Measurements from ENCODE around the gene PPARD. TPM values are rescaled to one million over a fixed set of nuclear protein-coding genes. Genes with fewer than 3 reads are reported as not detected.

Gene PPARD
- polyA plus RNA-seq (2012; ENCODE audit: insufficient read length, low read depth), result 26.6 TPM

DNA sequence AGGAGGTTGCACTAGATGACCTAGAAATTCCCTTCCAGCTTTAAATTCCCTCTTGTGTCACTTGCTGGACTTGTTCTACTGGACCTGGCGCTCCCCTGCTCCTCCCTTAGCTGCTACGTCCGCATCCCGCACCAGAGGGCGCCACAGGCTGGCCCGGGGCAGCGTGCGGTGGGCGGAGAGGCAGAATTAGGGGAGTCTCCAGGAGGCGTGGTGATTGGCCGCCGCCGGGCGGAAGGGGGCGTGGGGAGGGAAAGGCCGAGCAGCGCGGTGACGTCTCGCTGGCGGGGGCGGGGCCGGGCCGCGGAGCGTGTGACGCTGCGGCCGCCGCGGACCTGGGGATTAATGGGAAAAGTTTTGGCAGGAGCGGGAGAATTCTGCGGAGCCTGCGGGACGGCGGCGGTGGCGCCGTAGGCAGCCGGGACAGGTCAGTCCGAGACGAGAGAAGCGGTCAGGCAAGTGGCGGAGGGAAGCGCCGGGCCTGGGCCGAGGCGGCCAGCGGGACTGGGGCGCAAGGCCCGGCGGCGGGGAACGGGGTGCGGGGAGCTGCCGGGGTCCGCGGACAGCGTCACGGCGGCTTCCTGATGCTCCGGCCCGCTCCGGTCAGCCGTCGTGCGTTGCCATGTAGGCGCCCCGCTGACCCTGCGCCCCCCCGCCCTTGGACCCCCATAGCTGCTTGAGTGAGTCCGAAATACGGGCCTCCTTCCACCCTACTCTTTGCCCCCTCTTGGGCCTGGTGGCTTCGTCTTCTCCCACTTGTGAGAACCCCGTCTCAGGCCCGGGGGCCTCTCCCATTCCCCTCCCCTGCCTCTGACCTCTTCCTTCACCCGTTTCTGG, at the start of gene PPARD:
Gene PPARD (plus strand): TSS at position 301 of the 834 bp plus-strand sequence. CDS start 68,530 bp downstream, outside the sequence.
- TF ChIP-seq, protein P1, sequence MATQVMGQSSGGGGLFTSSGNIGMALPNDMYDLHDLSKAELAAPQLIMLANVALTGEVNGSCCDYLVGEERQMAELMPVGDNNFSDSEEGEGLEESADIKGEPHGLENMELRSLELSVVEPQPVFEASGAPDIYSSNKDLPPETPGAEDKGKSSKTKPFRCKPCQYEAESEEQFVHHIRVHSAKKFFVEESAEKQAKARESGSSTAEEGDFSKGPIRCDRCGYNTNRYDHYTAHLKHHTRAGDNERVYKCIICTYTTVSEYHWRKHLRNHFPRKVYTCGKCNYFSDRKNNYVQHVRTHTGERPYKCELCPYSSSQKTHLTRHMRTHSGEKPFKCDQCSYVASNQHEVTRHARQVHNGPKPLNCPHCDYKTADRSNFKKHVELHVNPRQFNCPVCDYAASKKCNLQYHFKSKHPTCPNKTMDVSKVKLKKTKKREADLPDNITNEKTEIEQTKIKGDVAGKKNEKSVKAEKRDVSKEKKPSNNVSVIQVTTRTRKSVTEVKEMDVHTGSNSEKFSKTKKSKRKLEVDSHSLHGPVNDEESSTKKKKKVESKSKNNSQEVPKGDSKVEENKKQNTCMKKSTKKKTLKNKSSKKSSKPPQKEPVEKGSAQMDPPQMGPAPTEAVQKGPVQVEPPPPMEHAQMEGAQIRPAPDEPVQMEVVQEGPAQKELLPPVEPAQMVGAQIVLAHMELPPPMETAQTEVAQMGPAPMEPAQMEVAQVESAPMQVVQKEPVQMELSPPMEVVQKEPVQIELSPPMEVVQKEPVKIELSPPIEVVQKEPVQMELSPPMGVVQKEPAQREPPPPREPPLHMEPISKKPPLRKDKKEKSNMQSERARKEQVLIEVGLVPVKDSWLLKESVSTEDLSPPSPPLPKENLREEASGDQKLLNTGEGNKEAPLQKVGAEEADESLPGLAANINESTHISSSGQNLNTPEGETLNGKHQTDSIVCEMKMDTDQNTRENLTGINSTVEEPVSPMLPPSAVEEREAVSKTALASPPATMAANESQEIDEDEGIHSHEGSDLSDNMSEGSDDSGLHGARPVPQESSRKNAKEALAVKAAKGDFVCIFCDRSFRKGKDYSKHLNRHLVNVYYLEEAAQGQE (IDR thresholded peaks at IDR 0.05; ENCODE audit: insufficient read depth in 1 of 2, low read depth in 2 of 2, low read length in 2 of 2), result no peak
- peak; percentile 33; the same call in 1 of the 2 replicates for TF ChIP-seq SIN3A (IDR thresholded peaks at IDR 0.05; ENCODE audit: borderline replicate concordance, insufficient read depth, low read length)
- no peak for TF ChIP-seq TAF1 (IDR thresholded peaks at IDR 0.05; ENCODE audit: borderline replicate concordance, insufficient read depth, low read length)
- peak; percentile 76 for TF ChIP-seq POLR2AphosphoS5 (IDR thresholded peaks at IDR 0.05; ENCODE audit: low read depth, low read length)
- TF ChIP-seq FOXP2 (optimal IDR thresholded peaks at IDR 0.05; ENCODE audit: borderline replicate concordance, extremely low read depth, extremely low read length, insufficient read depth), result peak; percentile 93

DNA sequence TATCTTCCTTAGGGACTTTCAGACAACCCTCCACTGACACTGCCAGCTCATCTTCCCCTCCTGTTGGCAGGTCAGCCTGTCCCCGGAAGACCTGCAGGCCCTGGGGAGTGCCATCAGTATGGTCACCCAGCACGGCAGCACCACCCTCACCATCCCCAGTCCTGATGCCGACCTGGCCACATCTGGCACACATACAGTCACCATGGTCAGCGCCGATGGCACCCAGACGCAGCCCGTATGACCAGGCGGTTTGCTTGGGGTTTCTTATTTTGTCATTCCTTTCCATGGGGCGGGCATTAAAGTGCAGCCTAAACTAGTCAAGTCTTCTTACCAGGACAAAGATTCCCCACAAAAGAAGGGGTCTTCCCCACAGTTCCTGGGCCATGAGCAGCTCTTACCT, 48.7 kb upstream of the PPARD start:
- TF ChIP-seq FOXP2 (optimal IDR thresholded peaks at IDR 0.05; ENCODE audit: borderline replicate concordance, extremely low read depth, extremely low read length, insufficient read depth), result no peak
- TF ChIP-seq, protein P1 (IDR thresholded peaks at IDR 0.05; ENCODE audit: insufficient read depth in 1 of 2, low read depth in 2 of 2, low read length in 2 of 2), result no peak
- TF ChIP-seq SIN3A (IDR thresholded peaks at IDR 0.05; ENCODE audit: borderline replicate concordance, insufficient read depth, low read length), result no peak
- TF ChIP-seq TAF1 (IDR thresholded peaks at IDR 0.05; ENCODE audit: borderline replicate concordance, insufficient read depth, low read length), result no peak
- TF ChIP-seq POLR2AphosphoS5 (IDR thresholded peaks at IDR 0.05; ENCODE audit: low read depth, low read length), result no peak

DNA sequence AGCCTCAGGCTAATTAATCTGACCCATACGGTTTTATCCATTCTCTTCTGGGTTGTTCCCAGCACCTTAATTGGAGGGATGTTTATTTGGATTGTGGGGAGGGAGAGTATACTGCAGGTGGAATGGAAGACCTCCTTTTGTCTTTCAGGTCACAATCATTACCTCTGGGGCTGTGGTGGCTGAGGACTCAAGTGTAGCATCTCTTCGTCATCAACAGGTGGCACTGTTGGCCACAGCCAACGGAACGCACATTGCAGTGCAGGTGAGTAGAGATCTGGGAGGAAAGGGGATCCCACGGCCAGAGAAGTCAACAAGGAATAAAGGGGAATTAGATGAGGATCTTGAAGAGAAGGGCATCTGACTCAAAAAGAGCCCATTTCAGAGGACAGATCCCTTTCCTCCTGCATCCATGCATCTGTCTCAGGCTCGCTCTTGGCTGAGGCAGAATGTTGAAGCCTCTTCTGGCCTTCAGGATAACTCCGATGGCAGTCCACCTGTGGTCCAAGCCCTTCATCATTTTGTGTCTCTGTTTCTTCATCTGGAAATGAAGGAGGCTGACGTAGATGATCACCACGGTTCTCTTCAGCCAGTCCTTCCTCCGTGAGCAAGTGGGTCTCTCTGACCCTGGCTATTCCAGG, 47.9 kb upstream of the PPARD start:
- no peak for TF ChIP-seq TAF1 (IDR thresholded peaks at IDR 0.05; ENCODE audit: borderline replicate concordance, insufficient read depth, low read length)
- TF ChIP-seq POLR2AphosphoS5 (IDR thresholded peaks at IDR 0.05; ENCODE audit: low read depth, low read length), result no peak
- no peak for TF ChIP-seq SIN3A (IDR thresholded peaks at IDR 0.05; ENCODE audit: borderline replicate concordance, insufficient read depth, low read length)
- no peak for TF ChIP-seq FOXP2 (optimal IDR thresholded peaks at IDR 0.05; ENCODE audit: borderline replicate concordance, extremely low read depth, extremely low read length, insufficient read depth)
- TF ChIP-seq, protein P1 (IDR thresholded peaks at IDR 0.05; ENCODE audit: insufficient read depth in 1 of 2, low read depth in 2 of 2, low read length in 2 of 2), result no peak

DNA sequence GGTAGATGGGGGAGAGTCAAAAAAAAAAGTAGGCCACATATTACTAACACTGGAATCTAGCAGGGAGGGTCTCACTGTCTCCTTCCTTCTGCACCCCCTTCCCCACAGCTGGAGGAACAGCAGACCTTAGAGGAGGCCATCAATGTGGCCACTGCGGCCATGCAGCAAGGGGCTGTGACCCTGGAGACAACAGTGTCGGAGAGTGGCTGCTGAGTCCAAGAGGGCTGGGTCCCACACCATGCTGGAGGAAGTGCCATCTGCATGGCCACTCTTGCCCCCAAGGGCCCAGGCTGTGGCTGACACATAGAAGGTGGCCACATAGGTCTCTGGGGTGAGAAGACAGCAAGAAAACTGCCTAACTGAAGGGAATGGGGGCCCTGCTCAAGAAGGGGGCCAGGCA, 47.3 kb upstream of the PPARD start:
- TF ChIP-seq TAF1 (IDR thresholded peaks at IDR 0.05; ENCODE audit: borderline replicate concordance, insufficient read depth, low read length) (no peak), SIN3A (IDR thresholded peaks at IDR 0.05; ENCODE audit: borderline replicate concordance, insufficient read depth, low read length) (no peak), FOXP2 (optimal IDR thresholded peaks at IDR 0.05; ENCODE audit: borderline replicate concordance, extremely low read depth, extremely low read length, insufficient read depth) (no peak)

DNA sequence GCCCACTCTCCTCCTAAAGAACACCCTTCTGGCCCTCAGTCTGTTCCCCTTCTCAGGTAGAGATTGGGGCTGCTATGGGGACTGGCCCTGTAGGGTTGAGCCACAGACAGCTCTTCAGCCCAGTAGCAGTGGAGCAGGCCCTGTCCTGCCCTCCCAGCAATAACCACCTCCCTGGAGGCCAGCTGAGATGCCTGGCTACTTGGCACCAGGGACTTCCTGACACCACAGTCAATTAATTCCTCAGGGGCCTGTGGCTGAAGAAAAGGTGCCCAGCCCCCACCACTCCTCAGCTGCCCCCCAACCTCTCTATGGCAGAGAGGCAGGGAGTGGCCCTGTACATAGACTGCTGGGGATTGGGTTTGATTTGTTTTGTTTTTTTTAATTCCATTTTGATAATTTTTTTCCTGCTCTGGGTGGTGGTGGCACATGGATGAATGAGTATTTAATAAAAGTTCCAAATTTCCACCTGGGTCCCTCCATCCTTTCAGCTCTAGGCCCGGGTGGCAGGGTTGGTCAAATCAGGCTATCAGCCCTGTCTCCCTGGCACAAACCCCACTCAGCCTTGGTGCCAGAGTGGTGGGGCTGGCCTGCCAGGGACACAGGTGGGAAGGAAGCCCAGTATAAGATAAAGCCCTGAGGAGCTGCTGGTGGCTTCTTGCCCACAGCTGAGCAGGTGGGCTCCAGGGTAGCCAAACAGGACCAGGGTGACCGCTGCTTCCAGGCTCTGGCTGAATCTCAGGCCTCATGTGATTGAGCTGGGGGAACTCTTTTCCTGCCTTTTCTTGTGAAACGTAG, 46.6 kb upstream of the PPARD start:
- no peak for TF ChIP-seq FOXP2 (optimal IDR thresholded peaks at IDR 0.05; ENCODE audit: borderline replicate concordance, extremely low read depth, extremely low read length, insufficient read depth)
- TF ChIP-seq TAF1 (IDR thresholded peaks at IDR 0.05; ENCODE audit: borderline replicate concordance, insufficient read depth, low read length), result no peak
- no peak for TF ChIP-seq SIN3A (IDR thresholded peaks at IDR 0.05; ENCODE audit: borderline replicate concordance, insufficient read depth, low read length)
- TF ChIP-seq, protein P1 (IDR thresholded peaks at IDR 0.05; ENCODE audit: insufficient read depth in 1 of 2, low read depth in 2 of 2, low read length in 2 of 2), result no peak
- TF ChIP-seq POLR2AphosphoS5 (IDR thresholded peaks at IDR 0.05; ENCODE audit: low read depth, low read length), result no peak

Data from PFSK-1 (cell line).